HFFc6 (cell line): ENCODE measurements around the gene TMEM107. TPM values are rescaled to one million over a fixed set of nuclear protein-coding genes. Genes with fewer than 3 reads are reported as not detected.

ENCODE experiments used
- DNase-seq: peaks from one replicate; pipeline ENCODE4 v3.0.0-alpha.2; 2018
- H3K27ac Mint-ChIP-seq: 2 replicates; pipeline ENCODE4 v1.8.0; 2020; ENCODE audit warnings: mild to moderate bottlenecking, mixed read lengths
- H3K27me3 Mint-ChIP-seq: 2 replicates; pipeline ENCODE4 v1.8.0; 2021; ENCODE audit warnings: mild to moderate bottlenecking, moderate library complexity, mixed read lengths; ENCODE audit not compliant: insufficient read depth
- H3K36me3 Mint-ChIP-seq: 2 replicates; pipeline ENCODE4 v1.8.0; 2021; ENCODE audit warnings: low read depth, mixed read lengths
- H3K4me1 Mint-ChIP-seq: 2 replicates; pipeline ENCODE4 v1.8.0; 2020; ENCODE audit warnings: low read depth, mixed read lengths
- H3K4me3 Mint-ChIP-seq: 2 replicates; pipeline ENCODE4 v1.8.0; 2020; ENCODE audit warnings: mild to moderate bottlenecking, moderate library complexity, mixed read lengths
- H3K9me3 Mint-ChIP-seq: 2 replicates; pipeline ENCODE4 v1.8.0; 2020; ENCODE audit warnings: mild to moderate bottlenecking, mixed read lengths
- CTCF ChIP-seq: fragments of 200-600 bp; sonication (generic); IDR thresholded peaks from 2 replicates; pipeline ENCODE4 v1.5.0; 2021; ENCODE audit warnings: antibody characterized with exemption, mild to moderate bottlenecking
- long read RNA-seq: library from polyadenylated mRNA; unstranded; transcript quantifications from one replicate; pipeline ENCODE4 v2.0.0, GENCODE V29; 2019
- total RNA-seq, 6 experiments: library from RNA; stranded (reverse); fragmentation: NEBNext Ultra II Directional; extraction: Animal tissue kit (Norgen Biotek cat#: 25700); gene quantifications; 2 replicates in 1 of 6; 3 replicates in 5 of 6; pipeline ENCODE4 v1.2.3, GENCODE V29; 2021

TMEM107 gene
- total RNA-seq = 10 to 100 TPM; 13.8 to 18.8 (median 17.5) TPM
- long read RNA-seq, transcript TMEM107-205 (2 exons, 1,210 nt) = major isoform, 5 of 12 reads
- long read RNA-seq, transcript TMEM107-204 (5 exons, 747 nt) = major isoform, 5 of 12 reads
- long read RNA-seq, partial matches to known transcripts = 0 of 12 reads
- long read RNA-seq, other reads (novel, unspliced or antisense) = 0 of 12 reads

GRCh38 chr17:8176197-8176940, at the start of gene TMEM107:
TMEM107 (minus strand) TSS chr17:8176380; CDS start chr17:8176286, 94 bp downstream.
- DNase-seq = peak; percentile 76
- peak; percentile 26; the same call in 1 of the 2 replicates for TF ChIP-seq CTCF
- Mint-ChIP-seq H3K4me1 (peaks cover 49% of the 10 kb centered on the region), H3K27me3 (peaks cover 6% of the 10 kb centered on the region), H3K4me3 (peak within 1 kb of the TSS; percentile 94), H3K9me3 (no peaks in the 10 kb centered on the region), H3K36me3 (no peaks in the 10 kb centered on the region), H3K27ac (peak within 1 kb of the TSS; percentile 83)

GRCh38 chr17:8224891-8225812, 49.0 kb upstream of the TMEM107 start:
- H3K4me1 Mint-ChIP-seq = peaks cover 49% of the 10 kb centered on the region
- H3K27ac Mint-ChIP-seq = peak overlapping the region; percentile 80
- TF ChIP-seq CTCF = no peak
- no peak overlapping the region for H3K4me3 Mint-ChIP-seq
- peaks cover 19% of the 10 kb centered on the region for H3K9me3 Mint-ChIP-seq
- peaks cover 40% of the 10 kb centered on the region for H3K27me3 Mint-ChIP-seq
- H3K36me3 Mint-ChIP-seq = peaks cover 15% of the 10 kb centered on the region; the same call in 1 of the 2 replicates
- DNase-seq = no peak

GRCh38 chr17:8223356-8224126, 47.4 kb upstream of the TMEM107 start:
- peaks cover 40% of the 10 kb centered on the region for H3K27me3 Mint-ChIP-seq

DNA sequence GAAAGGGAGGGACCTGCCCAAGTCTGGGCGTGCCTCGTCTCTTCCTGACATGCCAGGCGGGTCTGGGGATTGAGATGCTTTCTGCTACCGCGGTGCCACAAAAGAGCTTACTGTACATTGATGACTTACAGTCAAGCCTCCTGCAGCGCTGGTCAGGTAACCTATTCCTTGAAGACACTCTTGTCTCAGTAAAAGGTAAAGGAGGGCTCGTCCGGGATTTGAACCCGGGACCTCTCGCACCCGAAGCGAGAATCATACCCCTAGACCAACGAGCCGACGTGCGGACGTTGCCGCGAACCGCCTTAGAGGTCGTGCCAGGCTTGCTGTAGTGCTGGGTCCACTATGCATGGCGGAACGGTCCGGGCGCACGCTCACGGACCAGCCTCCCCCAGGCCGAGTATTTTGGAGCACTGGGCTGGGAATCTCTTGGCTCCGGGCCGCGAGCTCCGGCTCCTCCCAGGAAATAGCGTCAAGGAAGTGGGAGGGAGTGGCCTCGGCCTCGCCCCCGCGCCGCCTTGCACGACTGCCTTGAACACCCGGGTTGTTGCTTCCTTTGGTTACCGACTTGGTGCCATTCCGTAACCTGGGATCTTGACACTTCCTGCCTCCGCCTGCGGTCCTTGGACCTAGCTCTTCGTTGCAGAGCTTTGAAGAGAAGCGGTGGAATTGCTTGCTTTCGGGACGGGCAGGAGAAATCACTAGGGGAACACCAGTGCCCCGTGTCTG, 46.6 kb upstream of the TMEM107 start:
- peaks cover 9% of the 10 kb centered on the region; the same call in 1 of the 2 replicates for H3K36me3 Mint-ChIP-seq
- peak; percentile 96 for DNase-seq
- no peak for TF ChIP-seq CTCF
- peaks cover 19% of the 10 kb centered on the region for H3K9me3 Mint-ChIP-seq
- H3K27ac Mint-ChIP-seq = peak overlapping the region; percentile 99
- H3K27me3 Mint-ChIP-seq = peaks cover 40% of the 10 kb centered on the region
- H3K4me3 Mint-ChIP-seq = peak overlapping the region; percentile 98
- H3K4me1 Mint-ChIP-seq = peaks cover 63% of the 10 kb centered on the region

More at GRCh38 chr17:8223356-8224126, 47.4 kb upstream of the TMEM107 start:
- Mint-ChIP-seq H3K27ac (peak overlapping the region; percentile 99), H3K9me3 (peaks cover 19% of the 10 kb centered on the region), H3K36me3 (peaks cover 10% of the 10 kb centered on the region; the same call in 1 of the 2 replicates), H3K4me1 (peaks cover 59% of the 10 kb centered on the region), H3K4me3 (peak overlapping the region; percentile 98)
- TF ChIP-seq CTCF = peak; percentile 61
- DNase-seq = peak; percentile 41
